NCI-H460 (cell line): Measurements from ENCODE around the gene SOX13. TPM values are rescaled to one million over a fixed set of nuclear protein-coding genes. Genes with fewer than 3 reads are reported as not detected.
"Not testable (repeated sequence)": the region's sequence is repeated elsewhere in the genome, so short reads cannot be mapped to it uniquely, and the experiment has no call there.

Experiments used
- DNase-seq: peaks from one replicate; pipeline ENCODE4 v3.0.0-alpha.2; 2016; ENCODE audit warnings: low read depth; ENCODE audit errors: extremely low read depth
- total RNA-seq: library from RNA; depleted of rRNA; stranded (reverse); fragments of >200 nt; shearing (Covaris generic); gene quantifications from 2 replicates; pipeline ENCODE4 v1.2.3, GENCODE V29; 2014

SOX13 gene
- total RNA-seq, 1 experiment from 2014 or later = 8.3 TPM

DNA sequence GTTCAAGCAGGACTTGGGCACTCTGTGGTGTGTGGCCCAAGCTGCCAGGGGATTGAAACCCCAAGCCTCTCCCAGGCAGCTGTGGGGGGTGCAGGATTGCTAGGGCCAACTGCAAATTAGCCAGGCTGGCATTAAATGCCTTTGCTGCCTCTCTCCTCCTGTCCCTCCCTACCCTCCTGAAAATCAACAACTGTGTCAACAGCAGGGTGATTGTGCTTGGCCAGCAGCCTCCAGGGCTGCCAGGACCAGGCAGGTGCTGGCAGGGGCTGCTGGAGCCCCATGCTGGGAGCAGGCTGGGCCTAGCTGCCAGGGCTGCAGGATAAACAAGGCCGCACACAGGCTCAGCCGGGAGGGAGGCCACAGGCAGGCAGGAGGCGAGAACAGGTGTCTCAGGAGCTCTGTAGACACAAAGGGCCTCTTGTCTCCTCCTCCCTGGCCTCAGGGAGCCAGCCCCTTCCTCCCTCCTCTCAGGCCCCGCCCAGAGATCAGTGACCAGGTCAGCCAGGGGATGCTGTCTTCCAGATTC, 11.4 kb downstream of the SOX13 start:
- no peak for DNase-seq

DNA sequence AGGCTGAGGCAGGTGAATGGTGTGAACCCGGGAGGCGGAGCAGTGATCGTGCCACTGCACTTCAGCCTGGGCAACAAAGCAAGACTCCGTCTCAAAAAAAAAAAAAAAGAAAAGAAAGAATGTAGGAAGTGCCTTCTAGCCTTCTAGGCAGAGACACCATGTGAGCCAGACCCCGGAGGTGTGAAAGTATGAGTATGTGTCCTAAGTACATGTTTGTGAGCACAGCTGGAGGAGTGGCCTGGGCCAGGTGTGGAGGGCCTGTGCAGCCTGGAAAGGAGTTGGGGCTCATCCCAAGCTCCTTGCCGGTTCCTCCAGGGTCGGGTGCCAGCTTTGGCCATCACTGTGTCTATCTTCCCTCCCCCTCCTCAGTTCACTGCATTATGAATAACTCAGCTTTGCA, 13.0 kb downstream of the SOX13 start:
- no peak for DNase-seq

DNA sequence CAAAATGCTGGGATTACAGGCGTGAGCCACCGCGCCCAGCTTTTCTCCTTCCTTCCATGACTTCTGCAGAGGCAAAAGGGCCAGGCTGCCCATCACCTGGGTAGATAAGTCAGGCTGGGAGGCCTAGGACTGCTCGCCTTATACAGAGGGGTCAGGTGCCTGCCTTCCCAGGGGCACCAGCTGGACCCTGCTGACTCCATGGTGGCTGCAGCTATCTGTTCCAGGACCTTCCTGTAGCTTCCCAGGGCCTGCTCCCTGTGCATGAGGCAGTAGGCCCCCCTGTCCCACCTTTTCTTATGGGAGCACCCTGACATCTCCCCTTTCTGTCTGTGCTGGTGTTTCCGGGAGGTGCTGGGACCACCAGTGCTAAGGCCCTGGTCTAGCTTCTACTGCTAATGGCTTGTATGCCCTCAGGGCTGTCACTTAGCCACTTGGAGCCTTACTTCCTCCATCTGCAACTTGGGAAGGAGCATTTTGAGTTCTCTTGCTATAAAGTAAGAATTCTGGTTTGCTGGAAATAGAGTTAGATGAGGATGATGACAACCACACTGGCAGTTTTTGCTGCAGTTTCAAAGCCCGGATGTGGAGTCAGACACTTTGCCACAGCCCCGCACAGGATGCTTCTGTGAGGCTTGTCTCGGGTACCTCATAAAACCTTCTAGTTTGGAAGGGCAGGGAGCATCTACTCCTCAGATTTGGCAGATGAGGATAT, 14.4 kb downstream of the SOX13 start:
- no peak for DNase-seq

DNA sequence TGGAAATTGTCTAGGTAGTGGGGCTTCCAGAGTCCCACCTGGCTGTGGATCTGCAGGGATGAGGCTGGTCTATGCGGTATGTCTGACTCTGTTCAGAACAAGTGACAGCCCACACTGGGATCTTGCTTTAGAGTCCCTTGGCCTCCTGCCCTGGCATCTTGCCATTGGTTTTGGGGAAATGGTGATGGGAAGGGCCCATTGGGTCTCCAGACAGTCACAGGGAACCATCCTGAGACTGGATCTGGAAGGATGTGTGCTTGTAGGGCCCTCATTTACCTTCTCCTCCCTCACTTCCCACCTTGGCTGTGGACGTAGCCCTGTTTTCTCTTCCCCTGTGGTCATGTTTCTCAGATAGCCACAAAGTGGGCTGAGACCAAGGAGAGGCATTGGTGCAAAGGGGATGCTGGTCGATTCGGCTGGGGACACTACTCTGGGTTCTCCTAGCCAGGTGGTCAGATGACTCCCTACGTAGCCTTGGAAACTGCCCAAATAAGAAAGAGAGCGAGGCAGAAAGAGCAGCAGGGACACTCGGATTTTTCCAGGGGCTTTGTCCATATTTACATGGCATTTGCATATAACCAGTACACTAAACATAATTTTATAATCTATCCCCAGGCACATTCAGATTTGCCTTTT, 15.1 kb downstream of the SOX13 start:
- DNase-seq = no peak

DNA sequence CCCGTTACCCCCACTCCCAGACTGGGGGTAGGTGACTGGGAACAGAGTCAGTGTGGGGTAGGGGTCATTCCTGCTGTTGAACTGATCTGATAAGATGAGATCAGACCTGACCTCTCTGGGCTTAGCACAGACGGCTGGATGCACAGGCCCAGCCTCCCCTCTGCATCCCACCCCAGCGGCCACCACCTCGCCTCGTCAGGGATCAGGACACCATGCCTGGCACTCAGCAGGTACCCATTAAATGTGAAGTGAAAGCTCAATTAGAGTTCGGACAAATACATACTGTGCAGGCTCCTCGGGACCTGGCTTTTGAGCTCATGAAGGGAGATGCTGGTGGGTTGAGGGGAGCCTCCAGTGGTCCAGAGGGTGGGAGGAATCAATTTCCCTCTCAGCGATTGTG, 15.7 kb downstream of the SOX13 start:
- no peak for DNase-seq

DNA sequence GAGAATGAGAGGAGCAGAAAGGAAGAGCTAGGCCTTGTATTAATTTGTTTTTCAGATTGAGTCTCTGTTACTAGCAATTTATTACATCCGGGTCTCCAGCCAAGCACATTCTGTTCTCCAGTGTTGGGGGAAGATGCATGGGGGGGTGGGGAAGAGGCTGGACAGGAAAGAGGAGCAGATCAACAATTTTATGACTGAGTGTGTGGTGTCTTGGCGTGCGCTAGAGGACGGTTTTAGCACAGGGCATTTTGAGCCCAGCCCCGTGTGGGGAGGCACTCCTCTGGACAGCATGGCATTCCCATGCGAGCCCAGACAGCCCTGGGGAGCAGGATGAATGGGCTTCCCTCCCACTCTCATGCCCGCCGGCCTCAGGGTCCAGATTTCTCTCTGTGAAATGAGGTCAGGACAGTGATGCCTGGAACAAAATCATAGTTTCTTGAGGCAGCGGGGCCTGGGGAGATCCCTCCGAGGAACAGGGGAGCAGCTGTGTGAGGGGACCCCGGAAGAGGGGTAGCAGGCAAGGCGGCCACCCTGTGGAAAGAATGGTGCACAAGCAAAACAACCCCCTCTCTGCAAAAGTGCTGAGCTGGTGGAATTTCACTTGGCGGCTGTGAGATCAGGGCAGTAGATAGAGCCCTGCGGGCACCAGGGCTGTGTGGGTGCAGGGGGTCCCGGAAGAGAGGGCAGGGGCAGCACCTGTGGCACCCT, 16.3 kb downstream of the SOX13 start:
- DNase-seq = no peak

DNA sequence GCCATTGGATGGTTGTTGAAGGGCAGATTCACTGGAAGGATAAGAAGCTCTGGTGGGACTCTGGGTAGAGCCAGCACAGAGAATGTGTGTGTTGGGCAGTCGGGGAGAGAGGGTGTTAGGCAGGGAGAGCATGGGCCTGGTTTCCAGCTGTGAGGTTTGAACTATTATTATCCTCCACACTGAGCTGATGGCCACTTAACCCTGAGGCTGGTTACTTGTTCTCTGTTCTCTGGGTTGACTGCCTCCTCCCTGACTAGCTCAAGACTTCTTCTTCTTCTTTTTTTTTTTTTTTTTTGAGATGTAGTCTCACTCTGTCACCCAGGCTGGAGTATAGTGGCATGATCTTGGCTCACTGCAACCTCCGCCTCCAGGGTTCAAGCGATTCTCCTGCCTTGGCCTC, 17.2 kb downstream of the SOX13 start:
- not testable (repeated sequence) for DNase-seq

DNA sequence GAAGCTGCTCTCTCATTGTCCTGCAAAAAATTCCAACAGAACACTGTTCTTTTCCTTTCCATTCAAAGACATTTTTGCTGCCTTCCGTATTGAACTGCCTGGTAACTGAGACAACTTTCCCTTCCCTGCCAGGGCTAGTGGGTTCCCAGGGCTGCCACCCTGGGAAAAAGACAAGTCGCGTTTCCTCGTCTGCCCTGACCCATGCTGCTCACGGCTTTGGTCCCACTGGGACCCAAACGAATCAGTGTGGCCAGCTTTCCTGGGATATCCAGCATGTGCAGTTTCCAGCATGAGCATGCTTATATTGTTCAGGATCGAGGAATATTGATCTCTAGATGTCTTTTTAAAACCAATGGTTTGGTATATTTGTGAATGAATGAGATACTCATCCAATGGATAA, 18.2 kb downstream of the SOX13 start:
- DNase-seq = no peak

DNA sequence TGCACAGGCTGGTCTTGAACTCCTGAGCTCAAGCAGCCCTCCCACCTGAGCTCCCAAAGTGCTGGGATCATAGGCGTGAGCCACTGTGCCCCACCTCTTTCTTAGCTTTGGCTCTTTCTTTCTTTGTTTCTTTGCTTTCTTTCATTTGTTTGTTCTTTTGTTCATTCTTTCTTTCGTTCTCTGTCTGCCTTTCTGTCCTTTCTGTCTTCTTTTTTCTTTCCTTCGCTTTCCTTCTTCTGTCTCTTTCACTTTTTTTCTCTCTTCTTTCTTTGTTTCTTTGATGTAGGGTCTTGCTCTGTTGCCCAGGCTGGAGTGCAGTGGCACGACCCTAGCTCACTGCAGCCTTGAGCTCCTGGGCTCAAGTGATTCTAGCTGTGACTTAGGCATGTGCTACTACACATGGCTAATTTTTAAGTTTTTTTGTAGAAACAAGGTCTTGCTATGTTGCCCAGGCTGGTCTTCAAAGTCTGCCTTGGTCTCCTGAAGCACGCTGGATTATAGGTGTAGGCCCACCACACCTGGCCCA, 18.9 kb downstream of the SOX13 start:
- DNase-seq = no peak

DNA sequence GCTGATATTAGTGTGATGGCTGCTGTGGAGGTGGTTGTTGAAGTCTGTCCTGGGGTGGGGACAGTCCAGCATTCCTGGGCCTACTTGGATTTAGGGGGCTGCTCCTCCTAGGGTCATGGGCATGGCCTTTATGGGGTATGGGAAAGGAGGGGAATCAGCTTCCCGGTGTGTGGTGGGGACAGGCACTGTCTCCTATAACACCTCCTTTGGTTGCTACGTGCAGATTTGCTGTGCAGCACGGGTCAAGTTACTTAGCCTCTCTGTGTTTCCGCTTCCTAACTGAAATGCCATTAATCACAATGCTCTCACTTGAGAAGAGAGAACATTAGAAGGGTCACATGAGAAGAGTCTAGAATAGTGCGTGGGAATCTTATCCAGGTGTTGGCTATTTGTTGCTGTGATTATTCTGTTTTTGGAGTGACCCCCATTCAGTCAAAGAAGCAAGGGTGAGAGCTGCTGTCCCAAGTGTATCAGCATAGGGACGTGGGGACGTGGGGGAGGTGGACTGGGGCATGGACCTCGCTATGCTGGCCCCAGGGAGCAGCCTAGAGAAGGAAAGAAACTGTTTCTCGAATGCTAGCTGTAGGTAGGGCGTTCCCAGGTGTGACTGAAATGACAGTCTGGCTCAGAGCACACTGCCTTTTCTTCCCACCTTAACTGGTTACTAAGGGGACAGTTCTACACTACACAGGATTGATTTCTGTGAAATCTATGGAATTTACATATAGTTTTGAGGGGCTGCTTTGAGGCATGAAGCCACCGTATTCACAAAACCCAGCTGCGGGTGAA, 19.9 kb downstream of the SOX13 start:
- DNase-seq = no peak

DNA sequence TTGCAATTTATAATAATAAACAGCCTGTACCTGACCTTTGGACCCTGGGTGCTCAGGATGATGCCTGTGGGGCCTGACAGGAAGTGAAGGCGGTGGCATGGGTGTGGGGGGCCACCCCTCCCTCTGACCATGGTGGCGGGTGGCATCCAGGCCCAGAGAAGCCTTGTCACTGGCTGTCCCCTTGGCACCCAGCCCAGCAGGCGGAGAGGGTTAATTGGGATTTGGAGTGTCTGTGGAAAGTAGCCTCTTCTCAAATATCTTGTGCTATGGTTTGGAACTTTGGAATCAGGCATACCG, 20.5 kb downstream of the SOX13 start:
- DNase-seq = no peak

DNA sequence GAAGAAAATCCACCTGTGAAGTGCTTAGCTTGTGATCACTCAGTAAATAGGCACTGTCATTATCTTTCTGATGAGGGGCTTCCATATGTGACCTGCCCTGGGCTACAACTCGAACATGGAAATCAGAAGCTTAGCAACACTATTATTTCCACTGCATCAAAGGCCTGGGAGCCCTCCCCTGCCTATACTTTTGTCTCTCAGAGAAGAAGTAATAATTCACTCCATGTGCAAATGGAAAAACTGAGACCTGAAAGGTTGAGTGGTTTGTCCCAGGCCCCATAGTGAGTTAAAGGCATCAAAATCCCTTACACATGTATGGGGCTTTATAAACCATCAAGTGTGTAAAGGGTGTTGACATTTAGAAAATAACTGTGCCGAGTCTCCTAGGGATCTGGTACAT, 20.9 kb downstream of the SOX13 start:
- DNase-seq = no peak

DNA sequence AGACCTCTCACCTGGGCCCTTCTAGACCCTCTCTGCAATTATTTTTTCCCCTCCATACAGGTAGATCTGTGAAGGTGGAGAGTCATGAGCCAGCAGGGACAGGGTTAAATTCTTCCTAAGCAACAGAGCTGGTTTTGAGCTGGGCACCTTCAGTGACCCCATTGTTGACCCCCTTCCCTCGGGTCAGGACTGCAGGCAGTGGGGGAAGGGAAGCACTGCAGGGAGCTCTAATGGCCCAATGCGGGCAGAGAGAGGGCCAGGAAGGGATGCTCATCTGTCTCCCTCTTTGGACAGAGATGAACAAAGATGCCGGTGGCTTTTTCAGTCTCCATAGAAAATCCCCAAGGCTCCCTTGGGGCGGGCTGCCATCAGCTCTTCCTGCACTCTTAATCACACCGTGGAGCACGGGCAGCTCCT, 21.4 kb downstream of the SOX13 start:
- DNase-seq = no peak

DNA sequence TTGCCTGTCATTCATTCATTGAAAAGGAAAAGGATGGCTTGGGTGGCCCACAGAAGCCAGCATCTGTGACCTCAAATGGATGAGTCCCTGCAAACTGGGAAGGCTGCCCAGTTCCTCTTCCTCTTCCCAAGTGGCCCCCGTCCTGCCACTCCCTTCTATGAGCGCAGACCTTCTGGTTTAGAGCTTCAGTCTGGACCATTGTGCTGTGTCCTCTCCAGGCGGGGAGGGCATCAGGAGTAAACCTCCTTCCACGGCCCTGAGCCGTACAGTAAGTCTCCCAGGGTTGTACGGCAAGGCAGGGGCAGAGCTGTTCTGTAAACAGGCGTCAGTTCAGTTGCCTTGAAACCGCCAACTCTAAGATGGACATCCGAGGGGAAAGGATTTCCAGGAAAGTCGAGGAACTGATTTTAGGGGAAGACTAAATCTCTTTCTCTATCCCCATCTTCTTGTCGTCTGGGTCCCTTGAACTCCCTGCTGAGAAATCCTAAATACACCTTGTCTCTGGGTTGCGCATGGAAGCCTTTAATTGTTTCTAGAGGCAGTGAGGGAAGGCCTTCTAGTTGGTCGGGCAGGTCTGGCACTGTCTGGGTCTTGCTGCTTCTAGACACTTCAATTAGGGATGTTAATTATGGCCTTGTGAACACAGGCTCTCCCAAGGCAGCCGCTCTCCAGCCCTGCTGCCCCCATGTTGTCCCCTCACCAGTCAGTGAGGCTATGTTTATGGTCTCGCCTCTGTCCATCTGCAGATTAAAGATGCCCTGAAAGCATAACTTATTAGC, 22.1 kb downstream of the SOX13 start:
- DNase-seq = no peak

DNA sequence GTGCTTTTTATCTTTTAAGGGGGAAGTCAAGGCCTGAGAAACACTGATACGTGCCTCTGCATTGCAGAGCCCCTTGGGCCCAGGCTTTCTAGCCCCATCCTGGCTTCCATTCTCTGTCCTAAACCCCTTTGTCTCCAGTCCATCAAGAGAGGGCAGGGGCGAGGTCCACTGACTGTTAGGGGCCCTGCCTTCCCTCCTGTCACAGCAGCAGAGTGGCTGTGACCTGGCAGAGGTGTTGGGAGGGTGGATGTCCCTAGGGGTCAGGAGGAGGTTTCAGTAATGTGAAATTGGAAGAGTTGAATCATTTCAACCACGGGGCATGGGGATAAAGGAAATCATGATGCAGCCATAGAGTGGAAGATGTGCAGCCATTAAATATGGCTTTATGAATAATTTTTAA, 24.0 kb downstream of the SOX13 start:
- DNase-seq = no peak

DNA sequence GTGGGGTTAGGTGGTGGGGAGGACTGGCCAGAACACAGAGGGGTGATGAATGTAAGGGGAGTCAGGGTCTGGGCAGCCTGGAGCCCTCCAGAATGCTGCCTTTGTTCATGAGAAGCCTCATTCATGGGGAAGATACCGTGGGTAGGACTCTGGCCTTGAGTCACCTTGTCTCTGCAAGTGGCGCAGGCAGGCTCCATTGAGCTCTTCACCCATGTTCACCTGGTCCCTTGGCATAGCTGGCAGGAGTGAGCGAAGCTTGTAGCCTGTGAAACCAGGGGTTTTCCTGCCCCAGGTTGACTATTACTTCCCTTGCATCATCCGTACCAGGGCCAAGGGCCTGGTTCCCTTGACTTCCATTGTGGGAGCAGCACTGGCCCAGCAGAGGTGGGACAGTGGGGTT, 25.8 kb downstream of the SOX13 start:
- no peak for DNase-seq

DNA sequence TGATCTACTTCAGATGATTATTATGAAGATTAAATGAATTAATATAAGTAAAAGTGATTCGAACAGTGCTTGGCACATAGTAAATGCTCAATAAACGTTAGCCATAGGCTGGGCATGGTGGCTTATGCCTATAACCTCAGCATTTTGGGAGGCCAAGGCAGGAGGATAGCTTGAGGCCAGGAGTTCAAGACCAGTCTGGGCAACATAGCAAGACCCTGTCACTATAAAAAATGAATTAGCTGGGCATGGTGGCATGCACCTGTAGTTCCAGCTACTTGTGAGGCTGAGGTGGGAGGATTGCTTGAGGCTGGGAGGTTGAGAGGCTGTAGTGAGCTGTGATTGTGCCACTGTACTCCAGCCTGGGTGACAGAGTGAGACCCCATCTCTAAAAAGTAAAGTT, 26.8 kb downstream of the SOX13 start:
- not testable (repeated sequence) for DNase-seq

DNA sequence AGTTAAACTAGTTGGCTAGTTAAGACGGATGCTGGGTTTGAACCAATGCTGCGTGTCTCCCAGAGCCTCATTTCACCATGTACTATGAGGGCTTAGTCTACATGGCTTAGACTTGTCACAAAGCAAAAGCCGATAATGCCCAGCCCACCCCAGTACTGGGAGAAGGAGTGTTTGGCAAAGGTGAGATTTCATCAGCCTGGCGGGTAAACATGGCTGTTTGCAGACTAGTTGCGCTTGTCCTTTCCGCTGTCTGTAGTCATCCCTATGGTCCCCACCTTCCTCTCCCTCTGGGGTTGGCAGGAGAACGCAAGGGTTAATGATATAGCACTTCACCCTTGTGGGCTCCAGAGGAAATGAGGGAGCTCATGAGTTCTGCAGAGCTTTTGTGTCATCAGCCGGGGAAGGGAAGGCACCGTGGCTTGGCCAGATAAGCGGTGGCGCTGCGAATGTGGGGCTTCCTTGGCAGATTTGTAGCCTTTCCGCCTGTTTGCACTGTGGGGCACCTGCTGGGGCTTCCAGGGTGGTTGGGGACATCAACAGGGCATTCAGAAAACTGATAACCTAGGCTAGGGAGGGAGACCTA, 29.2 kb downstream of the SOX13 start:
- no peak for DNase-seq

DNA sequence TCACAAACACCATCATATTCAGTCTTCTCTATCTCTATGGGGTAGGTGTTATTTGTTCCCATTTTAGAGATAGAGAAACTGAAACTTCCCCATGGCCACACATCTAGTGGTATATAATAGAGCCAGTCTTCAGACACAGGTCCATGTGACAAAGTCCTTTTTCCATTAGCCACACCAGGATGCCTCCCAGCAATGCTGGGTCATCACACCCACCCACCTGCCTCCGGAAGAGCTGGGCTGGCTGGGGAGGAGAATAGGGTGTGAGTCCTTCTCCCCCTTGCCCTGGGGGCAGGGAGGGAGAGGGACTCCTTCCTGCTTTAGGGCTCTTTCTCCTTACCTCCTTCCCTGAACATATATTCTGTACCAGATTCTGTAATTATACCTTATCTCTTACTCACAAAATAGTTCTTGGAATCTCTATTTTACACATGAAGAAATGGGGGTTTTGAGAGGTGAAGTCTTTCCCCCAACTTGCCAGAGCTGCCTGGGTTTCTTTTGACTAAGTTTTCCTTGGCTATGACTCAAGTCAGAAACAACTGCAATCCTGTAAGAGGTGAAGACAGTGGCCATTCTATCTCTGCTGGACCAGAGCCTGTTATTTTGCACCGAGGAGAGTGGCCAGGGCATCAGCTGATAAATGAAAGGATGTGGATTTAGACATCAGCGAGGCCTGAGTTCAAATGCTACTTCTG, 30.0 kb downstream of the SOX13 start:
- DNase-seq = peak; percentile 39
